Chondrocyte (in vitro differentiated cells): Measurements from ENCODE around the gene HLF. TPM values are rescaled to one million over a fixed set of nuclear protein-coding genes. Genes with fewer than 3 reads are reported as not detected.
A peak's percentile ranks its signal among the peaks of the same experiment; 100 is the strongest.

Experiments used
- DNase-seq: peaks from one replicate; pipeline ENCODE4 v3.0.0; 2021; ENCODE audit warnings: mixed read lengths, low spot score
- H3K27ac Mint-ChIP-seq: one replicate; pipeline ENCODE4 v1.8.0; 2021; ENCODE audit warnings: mild to moderate bottlenecking, moderate library complexity, mixed read lengths; ENCODE audit not compliant: unreplicated experiment
- H3K27me3 Mint-ChIP-seq: 2 replicates; pipeline ENCODE4 v1.8.0; 2021; ENCODE audit warnings: low read depth, mixed read lengths
- H3K36me3 Mint-ChIP-seq: 2 replicates; pipeline ENCODE4 v1.8.0; 2021; ENCODE audit warnings: low read depth, mixed read lengths
- H3K4me1 Mint-ChIP-seq: 2 replicates; pipeline ENCODE4 v1.8.0; 2021; ENCODE audit warnings: low read depth, mild to moderate bottlenecking, mixed read lengths
- H3K4me3 Mint-ChIP-seq: one replicate; pipeline ENCODE4 v1.8.0; 2021; ENCODE audit warnings: mild to moderate bottlenecking, moderate library complexity, mixed read lengths; ENCODE audit not compliant: unreplicated experiment
- H3K9me3 Mint-ChIP-seq: 2 replicates; pipeline ENCODE4 v1.8.0; 2021; ENCODE audit warnings: low read depth, mixed read lengths
- long read RNA-seq: library from polyadenylated mRNA; stranded (forward); transcript quantifications from one replicate; pipeline ENCODE4 v2.0.0, GENCODE V29; 2021
- total RNA-seq: library from RNA; stranded (reverse); gene quantifications from 3 replicates; pipeline ENCODE4 v1.2.1, GENCODE V29; 2021
- TF ChIP-seq, protein P1 (sequence below): fragments of 200-600 bp; sonication (generic); IDR thresholded peaks from 2 replicates; pipeline ENCODE4 v1.5.0; 2021; ENCODE audit warnings: antibody characterized with exemption, mild to moderate bottlenecking, moderate library complexity

HLF gene
- 0.18 to 0.47 TPM (median 0.27 TPM) in 3 replicates for total RNA-seq
- long read RNA-seq, partial matches to known transcripts: 0 of 1 reads
- long read RNA-seq, other reads (novel, unspliced or antisense): 0 of 1 reads

GRCh38 chr17:55264645-55265298, at the start of gene HLF:
TSS of gene HLF (plus strand) at chr17:55264960. CDS start at chr17:55265485, 525 bp downstream.
- H3K9me3 Mint-ChIP-seq: peaks cover 9% of the 10 kb centered on the region
- no peak within 1 kb of the TSS for H3K27ac Mint-ChIP-seq
- H3K4me3 Mint-ChIP-seq: peak within 1 kb of the TSS; percentile 66
- TF ChIP-seq, protein P1, sequence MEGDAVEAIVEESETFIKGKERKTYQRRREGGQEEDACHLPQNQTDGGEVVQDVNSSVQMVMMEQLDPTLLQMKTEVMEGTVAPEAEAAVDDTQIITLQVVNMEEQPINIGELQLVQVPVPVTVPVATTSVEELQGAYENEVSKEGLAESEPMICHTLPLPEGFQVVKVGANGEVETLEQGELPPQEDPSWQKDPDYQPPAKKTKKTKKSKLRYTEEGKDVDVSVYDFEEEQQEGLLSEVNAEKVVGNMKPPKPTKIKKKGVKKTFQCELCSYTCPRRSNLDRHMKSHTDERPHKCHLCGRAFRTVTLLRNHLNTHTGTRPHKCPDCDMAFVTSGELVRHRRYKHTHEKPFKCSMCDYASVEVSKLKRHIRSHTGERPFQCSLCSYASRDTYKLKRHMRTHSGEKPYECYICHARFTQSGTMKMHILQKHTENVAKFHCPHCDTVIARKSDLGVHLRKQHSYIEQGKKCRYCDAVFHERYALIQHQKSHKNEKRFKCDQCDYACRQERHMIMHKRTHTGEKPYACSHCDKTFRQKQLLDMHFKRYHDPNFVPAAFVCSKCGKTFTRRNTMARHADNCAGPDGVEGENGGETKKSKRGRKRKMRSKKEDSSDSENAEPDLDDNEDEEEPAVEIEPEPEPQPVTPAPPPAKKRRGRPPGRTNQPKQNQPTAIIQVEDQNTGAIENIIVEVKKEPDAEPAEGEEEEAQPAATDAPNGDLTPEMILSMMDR: no peak
- H3K4me1 Mint-ChIP-seq: peaks cover 9% of the 10 kb centered on the region
- H3K36me3 Mint-ChIP-seq: peaks cover 2% of the 10 kb centered on the region
- DNase-seq: no peak
- H3K27me3 Mint-ChIP-seq: peaks cover 72% of the 10 kb centered on the region

- Mint-ChIP-seq H3K27me3 (peaks cover 10% of the 10 kb centered on the region), H3K9me3 (peaks cover 2% of the 10 kb centered on the region), H3K4me1 (no peaks in the 10 kb centered on the region), H3K4me3 (no peak overlapping the region), H3K36me3 (no peaks in the 10 kb centered on the region), H3K27ac (no peak overlapping the region)
- DNase-seq: no peak
- TF ChIP-seq, protein P1: no peak
Observed at GRCh38 chr17:55215711-55216110, 49.0 kb upstream of the HLF start.

DNA sequence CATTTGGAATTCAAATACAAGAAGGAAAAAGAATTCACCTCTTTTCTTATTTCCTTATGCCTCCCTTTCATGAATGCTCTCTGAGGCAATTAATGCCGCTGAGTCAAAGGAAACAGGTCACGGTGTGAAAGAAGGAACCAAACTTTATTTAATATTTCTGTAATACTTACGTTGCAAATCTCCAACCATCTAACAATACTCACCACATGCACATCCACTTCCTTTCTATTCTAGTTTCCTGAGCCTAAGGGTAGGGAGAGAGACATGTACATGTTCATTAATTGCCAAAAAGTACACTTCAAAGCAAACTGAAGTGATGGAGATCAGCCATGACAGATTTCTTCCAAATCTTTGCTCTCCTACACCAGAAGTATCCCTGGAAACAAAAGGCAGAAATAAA, 47.9 kb upstream of the HLF start:
- TF ChIP-seq, protein P1: no peak
- H3K4me1 Mint-ChIP-seq: no peaks in the 10 kb centered on the region
- peaks cover 10% of the 10 kb centered on the region for H3K27me3 Mint-ChIP-seq
- peaks cover 2% of the 10 kb centered on the region for H3K9me3 Mint-ChIP-seq
- H3K36me3 Mint-ChIP-seq: no peaks in the 10 kb centered on the region
- no peak overlapping the region for H3K27ac Mint-ChIP-seq
- no peak overlapping the region for H3K4me3 Mint-ChIP-seq
- no peak for DNase-seq

GRCh38 chr17:55219459-55219858, 45.3 kb upstream of the HLF start:
- TF ChIP-seq, protein P1: no peak
- Mint-ChIP-seq H3K27me3 (peaks cover 12% of the 10 kb centered on the region), H3K27ac (no peak overlapping the region), H3K36me3 (no peaks in the 10 kb centered on the region), H3K9me3 (peaks cover 2% of the 10 kb centered on the region), H3K4me3 (no peak overlapping the region), H3K4me1 (no peaks in the 10 kb centered on the region)
- no peak for DNase-seq

GRCh38 chr17:55219934-55220333, 44.8 kb upstream of the HLF start:
- Mint-ChIP-seq H3K36me3 (no peaks in the 10 kb centered on the region), H3K4me1 (no peaks in the 10 kb centered on the region), H3K9me3 (peaks cover 2% of the 10 kb centered on the region), H3K4me3 (no peak overlapping the region), H3K27me3 (peaks cover 12% of the 10 kb centered on the region), H3K27ac (no peak overlapping the region)
- TF ChIP-seq, protein P1: no peak
- DNase-seq: no peak
